K562 (cell line): Measurements from ENCODE around the gene RAD17. TPM values are rescaled to one million over a fixed set of nuclear protein-coding genes. Genes with fewer than 3 reads are reported as not detected.

ENCODE experiments used
- ATAC-seq: fragments of 200-7000 bp; cut with Tn5 transposase; 3 replicates; pipeline ENCODE4 v1.9.1; 2020; ENCODE audit warnings: moderate library complexity
- BruUV-seq: library from RNA; stranded (reverse); fragments of 400-500 nt; replicated peaks from 2 replicates; lab custom pipeline; 2021; lab: Mats Ljungman, UMichigan
- CTCF ChIA-PET: fragments of 300-600 bp; formaldehyde crosslinking; extraction: SDS; loops from one replicate; lab custom pipeline; 2021; ENCODE audit warnings: low intra/inter-chr PET ratio; lab: Yijun Ruan, JAX
- POLR2A ChIA-PET: fragments of 300-600, 350-650 bp; sonication (Branson Sonifier 250); formaldehyde crosslinking; extraction: SDS; loops from one replicate; lab custom pipeline; 2021; ENCODE audit warnings: antibody characterized with exemption, inconsistent platforms; lab: Yijun Ruan, JAX
- DNase-seq, 4 experiments: peaks; one replicate each; pipeline versions ENCODE4 v3.0.0 to v3.0.0-alpha.2; 2011 to 2018; ENCODE audit warnings: low spot score in 3 of 4, mixed read lengths in 3 of 4; ENCODE audit errors: extremely low read depth in 1 of 4
- FAIRE-seq: peaks from 2 replicates; lab custom pipeline; 2011; peaks lifted over from hg19 to GRCh38; lab: Jason Lieb, UNC
- H2AFZ ChIP-seq: 2 replicates; pipeline ENCODE4 v1.6.0; 2011; ENCODE audit warnings: low read depth, low read length, control low read depth, inconsistent platforms
- H3K27ac ChIP-seq: fragments of 200-600 bp; 3 replicates; pipeline ENCODE4 v1.8.0; 2011; ENCODE audit warnings: low read depth, mild to moderate bottlenecking, control low read depth, inconsistent platforms, low read length, moderate library complexity, mixed read lengths; ENCODE audit errors: extremely low read depth
- H3K27me3 ChIP-seq, 2 experiments: fragments of 300-600 bp in 1 of 2; 2 replicates in 1 of 2; 3 replicates in 1 of 2; pipeline versions ENCODE4 v1.6.0 to v1.8.0; 2011; ENCODE audit warnings: inconsistent platforms in 2 of 2, low read length in 2 of 2, mild to moderate bottlenecking in 1 of 2, mixed read lengths in 1 of 2, moderate library complexity in 1 of 2; ENCODE audit not compliant: control insufficient read depth in 2 of 2, insufficient read depth in 2 of 2
- H3K36me3 ChIP-seq: fragments of 300-600 bp; 3 replicates; pipeline ENCODE4 v1.8.0; 2011; ENCODE audit warnings: mild to moderate bottlenecking, low read length, inconsistent platforms; ENCODE audit not compliant: control insufficient read depth, insufficient read depth
- H3K4me1 ChIP-seq, 2 experiments: fragments of 200-600 bp in 1 of 2; replicated peaks in 1 of 2; 2 replicates in 1 of 2; 3 replicates in 1 of 2; pipeline versions ENCODE4 v1.5.1 to v1.8.0; 2011; ENCODE audit warnings: inconsistent platforms in 2 of 2, low read length in 2 of 2, mild to moderate bottlenecking in 1 of 2, mixed read lengths in 1 of 2, moderate library complexity in 1 of 2; ENCODE audit not compliant: control insufficient read depth in 2 of 2, insufficient read depth in 2 of 2
- H3K4me2 ChIP-seq: 2 replicates; pipeline ENCODE4 v1.6.1; 2011; ENCODE audit warnings: low read length, control low read depth, inconsistent platforms, mixed read lengths; ENCODE audit not compliant: insufficient read depth
- H3K4me3 ChIP-seq: fragments of 200-600 bp; sonication (generic), shearing (Covaris generic); 2 replicates; pipeline ENCODE4 v1.5.1; 2016; ENCODE audit warnings: control low read depth, inconsistent platforms
- H3K79me2 ChIP-seq: fragments of 200-600 bp; 3 replicates; pipeline ENCODE4 v1.8.0; 2011; ENCODE audit warnings: low read length, inconsistent platforms; ENCODE audit not compliant: control insufficient read depth, insufficient read depth
- H3K9ac ChIP-seq, 2 experiments: 2 replicates each; pipeline versions ENCODE4 v1.6.0 to v1.6.1; 2011; ENCODE audit warnings: low read depth in 2 of 2, low read length in 2 of 2, control low read depth in 1 of 2, inconsistent platforms in 1 of 2, mild to moderate bottlenecking in 1 of 2, mixed read lengths in 1 of 2; ENCODE audit not compliant: insufficient read depth in 1 of 2
- H3K9me1 ChIP-seq: one replicate; pipeline ENCODE4 v1.6.0; 2011; ENCODE audit warnings: inconsistent platforms, mild to moderate bottlenecking, low read length, moderate library complexity; ENCODE audit not compliant: control insufficient read depth, insufficient read depth
- H3K9me3 ChIP-seq: replicated peaks from 2 replicates; pipeline ENCODE4 v1.5.1; 2011; ENCODE audit warnings: low read depth, low read length, inconsistent platforms; ENCODE audit not compliant: control insufficient read depth, insufficient read depth
- H4K20me1 ChIP-seq: replicated peaks from 2 replicates; pipeline ENCODE4 v1.6.1; 2011; ENCODE audit warnings: low read length, inconsistent platforms, mixed read lengths; ENCODE audit not compliant: control insufficient read depth, insufficient read depth
- CBFB ChIP-seq: sonication (generic); formaldehyde crosslinking; IDR thresholded peaks from 2 replicates; pipeline ENCODE4 v1.4.0; 2020; ENCODE audit warnings: mild to moderate bottlenecking, missing genetic modification reagents
- CBX3 ChIP-seq, 2 experiments: IDR thresholded peaks; 1 replicate in 1 of 2; 2 replicates in 1 of 2; pipeline ENCODE4 v1.6.1; 2012; ENCODE audit warnings: inconsistent platforms in 2 of 2, low read length in 2 of 2, borderline replicate concordance in 1 of 2, control low read depth in 1 of 2
- CREB3 ChIP-seq: fragments of 450-650 bp; conservative IDR thresholded peaks from 2 replicates; pipeline ENCODE4 v1.6.1; 2016; ENCODE audit warnings: missing genetic modification characterization, low read depth, mild to moderate bottlenecking, missing compliant biosample characterization, moderate library complexity
- FOXO4 ChIP-seq: fragments of 450-650 bp; formaldehyde crosslinking; IDR thresholded peaks from 2 replicates; pipeline ENCODE4 v1.4.0; 2020; ENCODE audit warnings: mild to moderate bottlenecking, moderate library complexity
- GTF2F1 ChIP-seq: IDR thresholded peaks from 2 replicates; pipeline ENCODE4 v1.6.1; 2011; ENCODE audit warnings: low read depth, low read length, improper control_type of control experiment
- POLR2G ChIP-seq: fragments of 200-400 bp; formaldehyde crosslinking; IDR thresholded peaks from 2 replicates; pipeline ENCODE4 v1.6.1; 2017; ENCODE audit warnings: low read depth, mild to moderate bottlenecking, antibody characterized with exemption, low read length, moderate library complexity
- ZNF609 ChIP-seq: sonication (generic); formaldehyde crosslinking; IDR thresholded peaks from 2 replicates; pipeline ENCODE4 v1.8.1; 2023; ENCODE audit warnings: missing genetic modification reagents, mild to moderate bottlenecking, borderline replicate concordance
- WGBS: fragments of 100-300 bp; shearing (Covaris generic); methylation state at CpG from one replicate; pipeline ENCODE4 v1.1.6; 2016; ENCODE audit warnings: low coverage, mixed read lengths; ENCODE audit not compliant: insufficient coverage; ENCODE audit errors: missing lambda C conversion rate; 5-methylcytosine and 5-hydroxymethylcytosine counted together
- in situ Hi-C: fragments of 300-500 bp; cut with MboI; formaldehyde crosslinking; loops from 4 replicates; pipeline ENCODE4 v1.15.0; 2018; ENCODE audit warnings: inconsistent platforms, mixed read lengths
- intact Hi-C: fragments of 100-400 bp; cut with micrococcal nuclease; formaldehyde crosslinking; loops from 2 replicates; pipeline ENCODE4 v1.14.2; 2022
- polyA plus RNA-seq, 8 experiments: library from polyadenylated mRNA; depleted of rRNA in 4 of 8; stranded (reverse) in 5 of 8; unstranded in 3 of 8; fragments of >200 nt; fragmentation: Nextera tagmentation in 2 of 8; fragmentation: Illumina TruSeq in 1 of 8; extraction: Ambion mirVana in 2 of 8; extraction: Trizol in 1 of 8; gene quantifications; 2 replicates each; pipeline versions ENCODE4 v1.2.1 to v1.2.3, GENCODE V29; 2011 to 2014; ENCODE audit warnings: inconsistent platforms in 1 of 8, missing spikeins in 1 of 8
- total RNA-seq, 7 experiments: library from RNA; depleted of rRNA in 6 of 7; stranded (reverse); fragments of >200 nt in 6 of 7; fragmentation: Illumina TruSeq in 2 of 7; extraction: Trizol in 2 of 7; gene quantifications; 2 replicates each; pipeline versions ENCODE4 v1.2.1 to v1.2.3, GENCODE V29; 2011 to 2021; ENCODE audit warnings: low replicate concordance in 1 of 7

The RAD17 gene
- total and polyA plus RNA-seq, 9 of the 15 experiments (the other 6 are each of a cell fraction or from before 2014, with no cell fraction given): 21.1 to 50.1 (median 40.1) TPM

DNA sequence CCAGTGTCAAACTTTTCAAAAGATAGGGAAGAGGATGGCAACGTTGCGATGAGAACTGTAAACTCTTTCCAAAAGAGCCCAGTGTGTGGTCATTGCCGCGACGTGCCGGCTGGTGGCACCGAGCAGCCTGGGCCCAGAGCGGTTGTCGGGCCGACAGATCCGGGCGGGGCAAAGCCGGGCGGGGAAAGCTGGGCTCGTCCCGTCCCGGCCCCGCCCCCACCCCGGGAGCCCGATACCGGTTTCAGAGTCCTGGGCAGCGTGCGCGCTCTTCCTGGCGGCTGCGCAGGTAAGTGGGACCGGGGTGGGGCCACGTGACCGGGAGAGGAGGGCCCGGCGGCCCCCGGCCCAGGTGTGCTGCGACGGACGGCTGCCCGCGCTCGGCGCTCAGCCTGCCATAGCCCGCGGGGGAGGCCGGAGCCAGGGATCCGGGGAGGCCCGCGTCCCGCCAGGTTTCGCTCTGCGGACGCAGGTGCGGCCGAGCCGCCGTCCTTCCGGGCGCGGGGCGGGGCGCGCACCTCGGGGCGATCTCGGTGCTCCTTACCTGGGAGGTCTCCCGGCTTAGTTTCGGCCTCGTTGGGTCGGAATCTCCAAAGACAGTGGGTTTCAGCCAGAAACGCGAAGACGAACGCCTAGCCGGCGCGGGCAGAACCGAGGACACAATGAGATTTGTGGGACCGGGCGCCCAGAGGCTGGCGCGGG lies 45.4 kb downstream of the RAD17 start, which contains the start of gene MARVELD2:
TSS of gene MARVELD2 (plus strand) at position 232 of the 699 bp plus-strand sequence. CDS start 4,270 bp downstream, outside the sequence.
- no peak for TF ChIP-seq CBFB
- peak; percentile 35 for TF ChIP-seq POLR2G
- TF ChIP-seq, all 486 proteins: peak for 1
- H3K4me2 ChIP-seq: no peak within 1 kb of the TSS
- POLR2A ChIA-PET: no interaction called here
- intact Hi-C loops: no loop called here
- H3K79me2 ChIP-seq: no peaks in the 10 kb centered on the region
- FAIRE-seq: no peak
- H3K4me1 ChIP-seq: no peaks in the 10 kb centered on the region
- in situ Hi-C loops: no loop called here
- CTCF ChIA-PET: no interaction called here
- H3K4me3 ChIP-seq: no peak within 1 kb of the TSS
- no peak for DNase-seq
- no peak within 1 kb of the TSS for H3K9ac ChIP-seq
- WGBS: 95% methylated on average over 16 of the region's 78 CpGs
- H3K9me3 ChIP-seq: no peaks in the 10 kb centered on the region
- peaks cover 41% of the 10 kb centered on the region for H3K36me3 ChIP-seq
- no peak for ATAC-seq
- no peak within 1 kb of the TSS for H3K27ac ChIP-seq
- H2AFZ ChIP-seq: no peak within 1 kb of the TSS
- H4K20me1 ChIP-seq: no peaks in the 10 kb centered on the region
- no peaks in the 10 kb centered on the region for H3K9me1 ChIP-seq
- no TSS peak for BruUV-seq
- no peaks in the 10 kb centered on the region for H3K27me3 ChIP-seq

- in situ Hi-C loops: no loop called here
- intact Hi-C loops: no loop called here
- no peaks in the 10 kb centered on the region for H3K79me2 ChIP-seq
- H3K9me1 ChIP-seq: no peaks in the 10 kb centered on the region
- no TSS peak for BruUV-seq
- CTCF ChIA-PET: no interaction called here
- no peaks in the 10 kb centered on the region for H4K20me1 ChIP-seq
- H3K4me2 ChIP-seq: no peak overlapping the region
- FAIRE-seq (no peak), DNase-seq (no peak), ATAC-seq (no peak)
- H3K36me3 ChIP-seq: peaks cover 36% of the 10 kb centered on the region
- POLR2A ChIA-PET: no interaction called here
- H3K27me3 ChIP-seq: no peaks in the 10 kb centered on the region
- no peaks in the 10 kb centered on the region for H3K9me3 ChIP-seq
- H2AFZ ChIP-seq: no peak overlapping the region
- H3K4me3 ChIP-seq: no peak overlapping the region
- no peak overlapping the region for H3K27ac ChIP-seq
- no peak overlapping the region for H3K9ac ChIP-seq
- 99% methylated on average over 15 of the region's 18 CpGs for WGBS
- no peak for TF ChIP-seq ZNF609 (CRISPR knock-in tag)
- no peak for TF ChIP-seq FOXO4 (CRISPR knock-in tag)
- TF ChIP-seq CREB3 (tag): no peak
- TF ChIP-seq GTF2F1: no peak
- TF ChIP-seq CBX3 (IDR thresholded peaks at IDR 0.05; ENCODE audit: borderline replicate concordance in 1 of 2, low read length in 2 of 2): no peak
- no peaks in the 10 kb centered on the region for H3K4me1 ChIP-seq
Observed at GRCh38 chr5:69415584-69415958, 46.0 kb downstream of the RAD17 start.
